GOT3 (cell line): ENCODE results near the gene PPP6C.
"Not testable (repeated sequence)": the region's sequence is repeated elsewhere in the genome, so short reads cannot be mapped to it uniquely, and the experiment has no call there.

ENCODE experiments used
- DNase-seq: peaks from one replicate; lab custom pipeline; 2025; ENCODE audit warnings: mixed read lengths; lab: John Stamatoyannopoulos, UW

PPP6C gene

DNA sequence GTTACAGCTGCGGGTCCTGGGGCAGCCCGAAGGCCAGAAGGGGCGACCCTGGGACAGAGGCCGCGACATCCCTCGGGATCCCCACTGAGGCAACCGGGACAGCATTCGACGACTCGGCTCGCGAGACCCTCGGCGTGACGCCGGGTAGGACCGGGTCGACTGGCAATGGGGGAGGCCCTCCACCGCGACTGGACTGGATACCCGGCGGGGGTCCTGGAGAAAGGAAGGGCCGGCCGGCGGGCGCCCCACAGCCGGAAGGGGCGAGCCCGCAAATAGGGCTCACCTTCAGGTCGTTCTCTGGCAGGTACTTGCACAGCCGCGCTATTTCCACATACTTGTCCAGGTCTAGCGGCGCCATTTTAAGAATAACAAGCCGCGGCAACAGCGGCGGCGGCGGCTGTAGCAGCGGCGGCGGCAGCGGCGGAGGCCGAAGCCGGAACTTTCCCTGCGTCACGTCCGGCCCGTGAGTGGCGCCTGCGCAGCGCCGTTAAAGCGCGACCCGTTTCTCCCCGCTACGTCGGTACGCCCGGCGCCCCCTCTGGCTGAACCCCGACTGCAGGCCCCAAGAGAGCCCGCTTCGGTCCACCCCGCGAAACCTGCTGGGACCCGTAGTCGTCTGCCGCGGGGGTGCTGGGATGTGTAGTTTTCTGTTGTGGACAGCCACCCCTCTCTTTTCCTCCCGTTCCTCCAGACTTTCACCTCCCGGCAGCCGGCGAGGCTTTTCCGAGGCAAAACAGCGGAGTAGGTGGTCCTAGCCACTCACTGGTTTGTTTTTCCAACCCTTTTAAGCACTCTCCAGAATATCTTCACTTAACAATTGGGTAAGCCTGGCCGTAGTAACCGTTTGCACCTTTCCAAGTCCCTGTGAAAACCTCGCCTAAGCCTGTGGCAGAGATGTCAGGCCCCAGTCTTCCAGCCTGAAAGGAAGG, at the start of gene PPP6C:
PPP6C (minus strand) TSS at position 443 of the 929 bp plus-strand sequence; CDS start at position 358, 85 bp downstream.
- peak; percentile 56 for DNase-seq

DNA sequence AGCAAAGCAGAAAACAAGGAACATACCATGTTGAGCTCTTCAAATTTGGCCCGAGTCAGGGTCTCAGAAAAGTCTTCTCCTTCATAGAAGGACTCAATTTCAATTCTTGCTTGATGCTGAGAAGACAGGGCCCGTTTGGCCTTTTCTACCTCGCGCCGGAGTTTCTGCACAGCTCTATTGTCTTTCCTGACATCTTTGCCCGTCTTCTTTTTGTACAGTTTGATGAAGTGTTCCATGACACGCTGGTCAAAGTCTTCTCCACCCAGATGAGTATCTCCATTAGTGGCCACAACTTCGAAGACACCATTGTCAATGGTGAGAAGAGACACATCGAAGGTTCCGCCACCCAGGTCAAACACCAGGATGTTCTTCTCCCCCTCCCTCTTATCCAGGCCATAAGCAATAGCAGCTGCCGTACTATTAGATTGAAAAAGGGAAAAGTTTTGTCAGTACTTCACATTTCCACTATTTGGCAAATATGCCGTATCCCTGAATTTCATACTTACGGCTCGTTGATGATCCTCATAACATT, 49.4 kb upstream of the PPP6C start:
- DNase-seq: no peak

DNA sequence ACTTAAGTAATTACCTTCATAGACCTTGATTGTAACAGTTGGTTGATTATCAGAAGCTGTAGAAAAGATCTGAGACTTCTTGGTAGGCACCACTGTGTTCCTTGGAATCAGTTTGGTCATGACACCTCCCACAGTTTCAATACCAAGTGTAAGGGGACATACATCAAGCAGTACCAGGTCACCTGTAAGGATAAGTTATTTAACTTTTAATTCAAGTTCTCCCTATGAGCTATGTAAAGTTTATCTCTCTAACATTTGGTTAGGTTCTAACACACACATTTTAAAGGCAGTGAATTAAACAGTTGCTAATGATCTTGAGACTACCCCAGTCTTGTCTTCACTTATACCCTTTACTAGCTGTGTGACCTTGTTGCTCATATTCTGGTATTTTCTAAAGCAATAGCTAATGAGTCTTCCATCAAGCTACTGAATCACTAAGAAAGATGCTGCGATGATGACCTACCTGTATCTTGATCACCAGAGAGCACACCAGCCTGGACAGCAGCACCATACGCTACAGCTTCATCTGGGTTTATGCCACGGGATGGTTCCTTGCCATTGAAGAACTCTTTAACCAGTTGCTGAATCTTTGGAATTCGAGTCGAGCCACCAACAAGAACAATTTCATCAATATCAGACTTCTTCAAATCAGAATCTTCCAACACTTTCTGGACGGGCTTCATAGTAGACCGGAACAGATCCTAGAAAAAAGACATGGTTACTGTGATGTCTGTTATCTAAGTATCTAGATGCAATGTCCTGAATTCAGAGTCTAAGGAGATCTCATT, 48.7 kb upstream of the PPP6C start:
- DNase-seq: no peak

GRCh38 chr9:125236520-125237159, 47.0 kb upstream of the PPP6C start:
- not testable (repeated sequence) for DNase-seq

DNA sequence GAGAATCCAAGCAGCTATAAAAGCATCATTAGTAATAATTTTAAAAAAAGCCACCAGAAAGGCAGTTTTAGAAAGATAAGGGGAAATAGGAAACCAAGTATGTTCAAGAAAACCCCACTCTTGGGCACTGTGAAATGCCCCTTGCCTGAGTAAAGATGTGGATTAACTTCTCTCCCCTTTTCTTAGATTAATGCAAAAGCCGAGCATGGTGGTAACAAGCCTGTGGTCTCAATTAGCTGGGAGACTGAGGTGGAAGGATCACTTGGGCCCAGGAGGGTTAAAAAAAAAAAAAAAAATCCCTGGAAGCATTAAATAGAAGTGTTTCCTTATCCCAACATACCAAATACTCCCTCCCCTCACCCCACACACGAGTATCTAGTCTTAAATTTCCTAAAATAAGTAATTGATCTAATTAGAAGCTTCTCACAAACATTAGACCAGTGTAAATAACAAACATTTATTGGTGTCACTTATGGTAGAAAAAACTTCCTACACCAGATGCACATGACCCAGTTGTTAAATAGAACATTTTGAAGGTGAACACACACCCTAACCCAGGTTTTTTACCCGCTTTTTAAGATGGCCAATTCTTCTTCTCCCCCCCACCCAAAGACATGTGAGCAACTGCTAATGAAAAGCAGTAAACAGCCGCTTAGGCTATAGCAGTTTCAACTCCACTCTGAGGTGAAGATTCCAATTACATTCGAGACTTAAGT, 46.4 kb upstream of the PPP6C start:
- no peak for DNase-seq

GRCh38 chr9:125234099-125234498, 44.5 kb upstream of the PPP6C start:
- not testable (repeated sequence) for DNase-seq

- DNase-seq: no peak
These were observed 44.1 kb upstream of the PPP6C start for GRCh38 chr9:125233678-125234077.

GRCh38 chr9:125227761-125228160, 38.2 kb upstream of the PPP6C start:
- DNase-seq: no peak

DNA sequence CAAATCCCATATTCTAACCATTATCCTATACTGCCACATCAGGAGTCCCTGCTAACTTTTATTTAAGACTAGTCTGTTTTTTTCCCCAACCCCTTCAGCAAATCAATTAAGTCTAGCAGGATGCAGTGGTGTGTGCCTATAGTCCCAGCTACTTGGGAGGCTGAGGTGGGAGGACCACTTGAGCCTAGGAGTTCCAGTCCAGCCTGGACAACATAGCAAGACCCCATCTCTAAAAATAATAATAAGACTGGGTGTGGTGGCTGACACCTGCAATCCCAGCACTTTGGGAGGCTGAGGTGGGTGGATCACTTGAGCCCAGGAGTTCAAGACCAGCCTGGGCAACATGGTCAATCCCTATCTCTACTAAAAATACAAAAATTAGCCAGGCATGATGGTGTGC, 35.3 kb upstream of the PPP6C start:
- DNase-seq: not testable (repeated sequence)

DNA sequence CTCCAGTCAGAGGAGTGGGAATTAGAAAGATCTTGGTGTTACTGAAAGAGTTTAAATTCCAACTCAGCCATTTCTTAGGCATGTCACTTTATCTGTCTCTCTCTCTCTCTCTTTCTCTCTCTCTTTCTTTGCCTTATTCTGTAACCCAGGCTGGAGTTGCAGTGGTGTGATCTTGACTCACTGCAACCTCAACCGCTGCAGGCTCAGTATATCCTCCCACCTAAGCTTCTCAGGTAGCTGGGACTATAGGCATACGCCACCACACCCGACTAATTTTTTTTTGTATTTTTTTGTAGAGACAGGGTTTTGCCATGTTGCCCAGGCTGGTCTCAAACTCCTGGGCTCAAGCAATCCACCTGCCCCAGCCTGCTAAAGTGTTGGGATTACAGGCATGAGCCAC, 29.0 kb upstream of the PPP6C start:
- no peak for DNase-seq

DNA sequence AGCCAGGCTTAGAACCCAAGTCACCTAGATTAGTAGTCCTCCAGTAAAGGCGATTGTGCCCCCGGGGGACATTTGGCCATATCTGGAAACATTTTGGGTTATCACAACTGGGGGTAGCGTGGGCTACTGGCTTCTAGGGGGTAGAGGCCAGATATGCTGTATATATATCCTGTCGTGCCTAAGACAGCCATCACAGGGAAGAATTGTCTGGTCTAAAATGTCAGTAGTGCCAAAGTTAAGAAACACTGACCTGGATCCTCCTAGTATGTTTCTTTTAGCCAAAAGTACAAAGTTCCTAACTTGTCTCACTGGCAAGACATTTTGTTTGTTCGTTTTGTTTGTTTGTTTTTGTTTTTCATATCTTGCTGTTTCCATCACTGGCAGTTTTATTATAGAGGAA, 24.6 kb upstream of the PPP6C start:
- no peak for DNase-seq

DNA sequence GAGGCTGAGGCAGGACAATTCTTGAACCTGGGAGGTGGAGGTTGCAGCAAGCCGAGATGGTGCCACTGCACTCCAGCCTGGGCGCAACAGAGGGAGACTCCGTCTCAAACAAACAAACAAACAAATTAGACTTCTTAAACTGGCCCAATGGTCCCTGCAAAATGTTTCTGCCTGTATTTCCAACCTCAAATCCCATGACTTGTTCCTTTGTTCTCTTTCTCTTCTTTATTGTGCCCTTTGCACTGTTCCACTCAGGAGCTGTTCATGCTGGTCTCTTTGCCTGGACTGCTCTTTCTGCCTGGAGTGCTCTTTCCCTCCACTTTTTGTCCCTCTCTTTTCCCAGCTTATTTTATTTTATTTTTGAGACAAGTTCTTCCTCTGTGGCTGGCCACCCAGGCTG, 14.9 kb upstream of the PPP6C start:
- no peak for DNase-seq

GRCh38 chr9:125202846-125203618, 13.4 kb upstream of the PPP6C start:
- DNase-seq: no peak

GRCh38 chr9:125200216-125201047, 10.8 kb upstream of the PPP6C start, which contains the start of gene RABEPK:
Gene RABEPK (plus strand): TSS chr9:125200542. CDS start chr9:125203014, 2,472 bp downstream.
- peak; percentile 37 for DNase-seq

DNA sequence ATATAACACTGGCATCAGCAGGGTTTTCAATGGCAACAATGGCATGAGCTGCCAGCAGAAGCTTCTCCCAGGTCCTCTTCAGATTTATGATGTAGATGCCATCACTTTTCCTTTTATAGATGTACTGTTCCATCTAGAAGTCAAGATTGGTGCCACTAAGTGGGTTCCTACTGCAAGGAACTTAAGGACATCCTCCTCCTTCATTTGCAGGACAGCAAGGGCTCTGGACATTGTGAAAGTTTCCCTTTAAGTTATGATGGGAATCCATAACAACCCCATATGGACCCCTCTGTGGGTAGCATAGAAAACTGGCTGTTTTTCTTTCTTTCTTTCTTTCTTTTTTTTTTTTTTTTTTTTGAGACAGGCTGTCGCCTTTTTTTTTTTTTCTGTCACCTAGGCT, 6.0 kb upstream of the PPP6C start:
- DNase-seq: not testable (repeated sequence)

DNA sequence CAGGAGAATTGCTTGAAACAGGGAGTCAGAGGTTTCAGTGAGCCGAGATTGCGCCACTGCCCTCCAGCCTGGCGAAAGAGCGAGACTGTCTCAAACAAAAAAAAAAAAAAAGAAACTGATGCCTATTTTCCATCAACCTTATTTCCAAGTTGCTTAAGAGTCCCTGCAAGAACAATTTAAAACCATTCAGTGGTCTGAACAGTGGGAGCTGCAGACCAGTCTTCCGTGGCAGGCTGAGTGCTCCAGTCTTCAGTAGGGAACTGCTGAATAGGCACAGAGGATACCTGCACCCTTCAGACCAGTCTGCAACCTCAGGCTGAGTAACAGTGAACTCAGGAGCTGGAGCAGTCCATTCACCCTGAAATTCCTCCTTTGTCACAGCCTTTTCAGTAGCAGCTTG, 4.9 kb upstream of the PPP6C start:
- DNase-seq: not testable (repeated sequence)

- DNase-seq: no peak
These were observed 778 bp upstream of the PPP6C start for GRCh38 chr9:125190361-125190801.

DNA sequence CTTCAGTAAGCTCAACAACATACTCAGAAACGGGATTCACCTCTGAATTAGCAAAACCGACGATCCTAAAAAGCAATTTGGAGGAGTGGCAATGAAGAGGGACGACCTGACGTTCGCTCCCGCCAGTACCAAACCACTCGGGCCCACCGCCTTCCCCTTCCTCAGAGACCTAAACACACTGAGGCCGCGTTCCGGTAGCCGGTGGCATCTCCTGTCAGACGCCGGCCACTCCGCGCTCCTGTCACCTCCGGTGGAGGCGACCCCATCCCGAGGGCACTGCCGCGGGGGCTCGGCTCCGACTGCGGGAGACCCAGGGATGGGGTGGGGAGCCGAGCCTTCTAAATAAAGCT, 617 bp downstream of the PPP6C start:
- no peak for DNase-seq

GRCh38 chr9:125183561-125183960, 6.0 kb downstream of the PPP6C start:
- no peak for DNase-seq

DNA sequence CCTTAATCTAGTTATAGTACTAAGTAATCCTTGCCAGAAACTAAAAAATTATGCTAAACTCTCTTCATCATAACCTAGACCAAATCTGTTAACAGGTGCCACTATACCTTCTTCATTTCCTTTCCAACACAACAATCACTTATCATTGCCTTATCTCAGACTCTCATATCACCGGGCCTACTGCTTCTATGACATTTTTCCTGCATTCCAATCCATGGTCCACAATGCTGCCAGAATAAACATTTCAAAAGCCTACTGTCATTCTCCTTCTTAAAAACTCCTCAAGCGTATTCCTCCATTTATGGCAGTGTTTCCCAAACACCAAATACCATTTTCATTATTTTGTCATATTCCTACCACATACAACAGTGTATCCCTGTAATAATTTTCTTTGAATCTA, 6.5 kb downstream of the PPP6C start:
- no peak for DNase-seq
